GM21423 (cell line): ENCODE measurements around the gene ABHD15.

Experiments
- ATAC-seq: cut with Tn5 transposase; IDR thresholded peaks from one replicate; pipeline ENCODE4 v1.9.1; 2021; ENCODE audit warnings: mild to moderate bottlenecking, moderate library complexity; ENCODE audit not compliant: unreplicated experiment

Gene ABHD15

GRCh38 chr17:29566473-29567303, at the start of gene ABHD15:
Gene ABHD15 (minus strand): TSS chr17:29567037. CDS start chr17:29566966, 71 bp downstream.
- ATAC-seq, result peak; percentile 23

GRCh38 chr17:29615492-29616299, 48.9 kb upstream of the ABHD15 start:
- ATAC-seq, result peak; percentile 46

- ATAC-seq, result no peak
Observed at GRCh38 chr17:29615048-29615385, 48.2 kb upstream of the ABHD15 start.

GRCh38 chr17:29614349-29615047, 47.7 kb upstream of the ABHD15 start:
- ATAC-seq, result no peak

- ATAC-seq, result no peak
Observed at GRCh38 chr17:29613856-29614255, 47.0 kb upstream of the ABHD15 start.

- peak; percentile 32 for ATAC-seq
Observed at GRCh38 chr17:29613352-29613837, 46.6 kb upstream of the ABHD15 start.

- ATAC-seq, result no peak
Observed at GRCh38 chr17:29612404-29613280, 45.8 kb upstream of the ABHD15 start.

GRCh38 chr17:29612094-29612403, 45.2 kb upstream of the ABHD15 start:
- ATAC-seq, result no peak

- no peak for ATAC-seq
Observed at GRCh38 chr17:29611351-29612093, 44.7 kb upstream of the ABHD15 start.

GRCh38 chr17:29610395-29610794, 43.6 kb upstream of the ABHD15 start:
- no peak for ATAC-seq

GRCh38 chr17:29608986-29609385, 42.1 kb upstream of the ABHD15 start:
- no peak for ATAC-seq

GRCh38 chr17:29607557-29608195, 40.8 kb upstream of the ABHD15 start:
- ATAC-seq, result no peak

GRCh38 chr17:29603109-29603674, 36.4 kb upstream of the ABHD15 start:
- no peak for ATAC-seq

GRCh38 chr17:29597361-29598172, 30.7 kb upstream of the ABHD15 start:
- no peak for ATAC-seq

- no peak for ATAC-seq
Observed at GRCh38 chr17:29596811-29597210, 30.0 kb upstream of the ABHD15 start.

GRCh38 chr17:29595943-29596774, 29.3 kb upstream of the ABHD15 start:
- ATAC-seq, result no peak
